H1 (cell line): ENCODE measurements around the gene CST4. TPM values are rescaled to one million over a fixed set of nuclear protein-coding genes. Genes with fewer than 3 reads are reported as not detected.
"Not testable (repeated sequence)": the region's sequence is repeated elsewhere in the genome, so short reads cannot be mapped to it uniquely, and the experiment has no call there.

ENCODE experiments used
- CTCF ChIA-PET: fragments of 300-600 bp; sonication (Branson Sonifier 250); formaldehyde crosslinking; loops from one replicate; lab custom pipeline; 2021; ENCODE audit not compliant: partially characterized antibody; lab: Charles Lee
- POLR2A ChIA-PET: fragments of 300-600 bp; sonication (Branson Sonifier 250); formaldehyde crosslinking; loops from one replicate; lab custom pipeline; 2021; ENCODE audit warnings: inconsistent platforms; ENCODE audit not compliant: partially characterized antibody; lab: Charles Lee
- DNase-seq, 2 experiments: peaks; one replicate each; pipeline versions ENCODE4 v3.0.0 to v3.0.0-alpha.2; 2010 to 2022; ENCODE audit warnings: low spot score in 2 of 2, low read depth in 1 of 2, mixed read lengths in 1 of 2
- FAIRE-seq: peaks from 2 replicates; lab custom pipeline; 2011; peaks lifted over from hg19 to GRCh38; lab: Jason Lieb, UNC
- H2AFZ ChIP-seq: 2 replicates; pipeline ENCODE4 v1.8.1; 2012; ENCODE audit warnings: low read length, inconsistent platforms
- H2AK5ac ChIP-seq: 2 replicates; pipeline ENCODE4 v1.6.1; 2013; ENCODE audit warnings: low read depth, low read length
- H2BK120ac ChIP-seq: replicated peaks from 2 replicates; pipeline ENCODE3; 2013; ENCODE audit warnings: low read depth, low read length, inconsistent platforms
- H2BK12ac ChIP-seq: 2 replicates; pipeline ENCODE4 v1.6.1; 2013; ENCODE audit warnings: low read depth, low read length
- H2BK15ac ChIP-seq: 2 replicates; pipeline ENCODE4 v1.6.1; 2013; ENCODE audit warnings: low read length
- H2BK20ac ChIP-seq: 2 replicates; pipeline ENCODE4 v1.6.1; 2013; ENCODE audit warnings: low read length
- H2BK5ac ChIP-seq: 2 replicates; pipeline ENCODE4 v1.6.1; 2013; ENCODE audit warnings: low read depth, low read length
- H3K14ac ChIP-seq: 2 replicates; pipeline ENCODE4 v1.6.1; 2013; ENCODE audit warnings: inconsistent platforms; ENCODE audit not compliant: insufficient read length
- H3K18ac ChIP-seq: 2 replicates; pipeline ENCODE4 v1.6.1; 2013; ENCODE audit warnings: low read length; ENCODE audit errors: extremely low read depth
- H3K23ac ChIP-seq: 2 replicates; pipeline ENCODE4 v1.6.1; 2013; ENCODE audit warnings: inconsistent platforms; ENCODE audit not compliant: insufficient read length
- H3K23me2 ChIP-seq: 2 replicates; pipeline ENCODE4 v1.6.1; 2013; ENCODE audit warnings: low read depth, low read length
- H3K27ac ChIP-seq: 2 replicates; pipeline ENCODE4 v1.6.1; 2011; ENCODE audit warnings: low read depth, low read length, inconsistent platforms
- H3K27me3 ChIP-seq, 4 experiments: replicated peaks in 1 of 4; 1 replicate in 1 of 4; 2 replicates in 3 of 4; pipeline versions ENCODE4 v1.6.1 to v1.8.1; 2011 to 2013; ENCODE audit warnings: low read length in 3 of 4, mild to moderate bottlenecking in 3 of 4, inconsistent platforms in 2 of 4, mixed read lengths in 2 of 4, moderate library complexity in 1 of 4; ENCODE audit not compliant: control insufficient read depth in 3 of 4, insufficient read depth in 3 of 4; ENCODE audit errors: extremely low read depth in 1 of 4
- H3K36me3 ChIP-seq, 4 experiments: 2 replicates each; pipeline versions ENCODE4 v1.6.1 to v1.8.1; 2011 to 2013; ENCODE audit warnings: mild to moderate bottlenecking in 4 of 4, low read length in 3 of 4, moderate library complexity in 2 of 4, control low read depth in 1 of 4, inconsistent platforms in 1 of 4; ENCODE audit not compliant: insufficient read depth in 4 of 4, control insufficient read depth in 2 of 4
- H3K4ac ChIP-seq: replicated peaks from 2 replicates; pipeline ENCODE3; 2013; ENCODE audit warnings: low read length, low read depth, mixed read lengths, inconsistent platforms; ENCODE audit not compliant: insufficient read length
- H3K4me1 ChIP-seq, 4 experiments: replicated peaks in 1 of 4; 1 replicate in 1 of 4; 2 replicates in 3 of 4; pipeline versions ENCODE4 v1.6.1 to v1.8.1; 2011 to 2013; ENCODE audit warnings: low read length in 3 of 4, inconsistent platforms in 2 of 4, mixed read lengths in 1 of 4; ENCODE audit not compliant: insufficient read depth in 4 of 4, control insufficient read depth in 3 of 4
- H3K4me2 ChIP-seq, 2 experiments: 2 replicates each; pipeline versions ENCODE4 v1.6.1 to v1.8.1; 2011 to 2013; ENCODE audit warnings: low read depth in 2 of 2, low read length in 2 of 2, control low read depth in 1 of 2, inconsistent platforms in 1 of 2, mild to moderate bottlenecking in 1 of 2; ENCODE audit not compliant: insufficient read depth in 1 of 2
- H3K4me3 ChIP-seq, 4 experiments: fragments of 200-600, 300-600 bp in 1 of 4; sonication (generic), shearing (Covaris generic), sonication (Bioruptor Twin) in 1 of 4; 2 replicates each; pipeline versions ENCODE4 v1.5.1 to v1.8.1; 2011 to 2016; ENCODE audit warnings: low read length in 4 of 4, low read depth in 3 of 4, control low read depth in 2 of 4, inconsistent platforms in 2 of 4, mild to moderate bottlenecking in 2 of 4, mixed read lengths in 1 of 4, moderate library complexity in 1 of 4; ENCODE audit not compliant: insufficient read depth in 2 of 4; ENCODE audit errors: extremely low read depth in 1 of 4
- H3K56ac ChIP-seq: replicated peaks from 2 replicates; pipeline ENCODE3; 2013; ENCODE audit warnings: low read depth, mild to moderate bottlenecking, mixed read lengths, low read length, inconsistent platforms; ENCODE audit not compliant: insufficient read length
- H3K79me1 ChIP-seq: 2 replicates; pipeline ENCODE4 v1.6.1; 2013; ENCODE audit warnings: low read depth, low read length, control low read depth
- H3K79me2 ChIP-seq, 2 experiments: 2 replicates each; pipeline versions ENCODE4 v1.6.1 to v1.8.1; 2012 to 2013; ENCODE audit warnings: low read length in 2 of 2, mild to moderate bottlenecking in 2 of 2, inconsistent platforms in 1 of 2; ENCODE audit not compliant: insufficient read depth in 2 of 2, control insufficient read depth in 1 of 2
- H3K9ac ChIP-seq, 4 experiments: replicated peaks in 1 of 4; 1 replicate in 1 of 4; 2 replicates in 3 of 4; pipeline versions ENCODE4 v1.6.1 to v1.8.1; 2011 to 2013; ENCODE audit warnings: low read depth in 3 of 4, low read length in 3 of 4, control low read depth in 2 of 4, mild to moderate bottlenecking in 2 of 4, moderate library complexity in 2 of 4, inconsistent platforms in 1 of 4; ENCODE audit errors: extremely low read depth in 1 of 4
- H3K9me3 ChIP-seq, 2 experiments: 2 replicates each; pipeline versions ENCODE4 v1.6.1 to v1.8.1; 2012 to 2013; ENCODE audit warnings: mild to moderate bottlenecking in 2 of 2, moderate library complexity in 2 of 2, control low read depth in 1 of 2, inconsistent platforms in 1 of 2, low read depth in 1 of 2, low read length in 1 of 2, mixed read lengths in 1 of 2; ENCODE audit not compliant: insufficient read depth in 2 of 2
- H4K20me1 ChIP-seq, 2 experiments: replicated peaks in 1 of 2; 2 replicates each; pipeline versions ENCODE3 to v1.8.1; 2011 to 2013; ENCODE audit warnings: inconsistent platforms in 2 of 2, low read length in 2 of 2, mild to moderate bottlenecking in 1 of 2; ENCODE audit not compliant: insufficient read depth in 2 of 2, control insufficient read depth in 1 of 2
- H4K5ac ChIP-seq: 2 replicates; pipeline ENCODE4 v1.6.1; 2013; ENCODE audit warnings: low read length, low read depth, mixed read lengths, inconsistent platforms; ENCODE audit not compliant: insufficient read length
- H4K8ac ChIP-seq: 2 replicates; pipeline ENCODE4 v1.8.0; 2013; ENCODE audit warnings: mild to moderate bottlenecking, moderate library complexity, low read length, inconsistent platforms; ENCODE audit not compliant: insufficient read depth; ENCODE audit errors: extremely low read depth
- H4K91ac ChIP-seq: replicated peaks from 2 replicates; pipeline ENCODE3; 2013; ENCODE audit warnings: low read length, mixed read lengths, inconsistent platforms; ENCODE audit not compliant: insufficient read length
- WGBS, 2 experiments: shearing (Covaris generic) in 1 of 2; methylation state at CpG; one replicate each; pipeline versions ENCODE4 v1.1.6 to v1.1.7; 2013 to 2015; ENCODE audit warnings: low lambda C conversion rate in 2 of 2, mixed read lengths in 2 of 2, inconsistent platforms in 1 of 2, low coverage in 1 of 2, missing lambda C conversion rate in 1 of 2; ENCODE audit not compliant: insufficient replicate concordance in 2 of 2, insufficient coverage in 1 of 2, insufficient read length in 1 of 2; ENCODE audit errors: extremely low coverage in 1 of 2, missing lambda C conversion rate in 1 of 2; 5-methylcytosine and 5-hydroxymethylcytosine counted together
- polyA plus RNA-seq, 7 experiments: library from polyadenylated mRNA; depleted of rRNA in 3 of 7; stranded (reverse) in 5 of 7; unstranded in 2 of 7; fragments of >200 nt in 5 of 7; fragments of 200-250 nt in 2 of 7; gene quantifications; 1 replicate in 5 of 7; 2 replicates in 1 of 7; 4 replicates in 1 of 7; pipeline versions ENCODE4 v1.2.1 to v1.2.3, GENCODE V29; 2011 to 2013; ENCODE audit warnings: missing spikeins in 2 of 7, mixed read lengths in 2 of 7
- total RNA-seq: library from RNA; stranded (reverse); fragmentation: NEBNext Ultra II Directional; extraction: Animal tissue kit (Norgen Biotek cat#: 25700); gene quantifications from 2 replicates; pipeline ENCODE4 v1.2.1, GENCODE V29; 2021

CST4 gene
- total and polyA plus RNA-seq, 2 of the 8 experiments (the other 6 are each of a cell fraction or from before 2014, with no cell fraction given) = not detected

- H3K23ac ChIP-seq, H3K9me3 ChIP-seq, H4K91ac ChIP-seq, H2BK12ac ChIP-seq, H4K5ac ChIP-seq, H3K4ac ChIP-seq, H2BK20ac ChIP-seq, POLR2A ChIA-PET, H3K4me1 ChIP-seq, H3K79me1 ChIP-seq, H2BK15ac ChIP-seq, H2AFZ ChIP-seq, H2BK5ac ChIP-seq, H3K27ac ChIP-seq, H4K8ac ChIP-seq, H4K20me1 ChIP-seq, H2AK5ac ChIP-seq, H3K56ac ChIP-seq, FAIRE-seq, H3K79me2 ChIP-seq, DNase-seq, H3K23me2 ChIP-seq, H3K9ac ChIP-seq, H3K4me2 ChIP-seq, H3K18ac ChIP-seq, H3K4me3 ChIP-seq, H2BK120ac ChIP-seq, H3K14ac ChIP-seq, H3K36me3 ChIP-seq, H3K27me3 ChIP-seq: not testable (repeated sequence)
- 70% methylated on average over 2 of the region's 4 CpGs; no CpG with 5 or more reads in 1 of the 2 experiments for WGBS, 2 experiments
- CTCF ChIA-PET = interaction anchor here (0.7 to 1.9 kb wide), 2 partner anchors 39 to 417 kb away, joined by 3 to 5 read pairs; no protein-coding TSS in a partner anchor
Observed at GRCh38 chr20:23685529-23685896, 3.3 kb downstream of the CST4 start.
